ENCODE data around the gene KCNMA1.

DNA sequence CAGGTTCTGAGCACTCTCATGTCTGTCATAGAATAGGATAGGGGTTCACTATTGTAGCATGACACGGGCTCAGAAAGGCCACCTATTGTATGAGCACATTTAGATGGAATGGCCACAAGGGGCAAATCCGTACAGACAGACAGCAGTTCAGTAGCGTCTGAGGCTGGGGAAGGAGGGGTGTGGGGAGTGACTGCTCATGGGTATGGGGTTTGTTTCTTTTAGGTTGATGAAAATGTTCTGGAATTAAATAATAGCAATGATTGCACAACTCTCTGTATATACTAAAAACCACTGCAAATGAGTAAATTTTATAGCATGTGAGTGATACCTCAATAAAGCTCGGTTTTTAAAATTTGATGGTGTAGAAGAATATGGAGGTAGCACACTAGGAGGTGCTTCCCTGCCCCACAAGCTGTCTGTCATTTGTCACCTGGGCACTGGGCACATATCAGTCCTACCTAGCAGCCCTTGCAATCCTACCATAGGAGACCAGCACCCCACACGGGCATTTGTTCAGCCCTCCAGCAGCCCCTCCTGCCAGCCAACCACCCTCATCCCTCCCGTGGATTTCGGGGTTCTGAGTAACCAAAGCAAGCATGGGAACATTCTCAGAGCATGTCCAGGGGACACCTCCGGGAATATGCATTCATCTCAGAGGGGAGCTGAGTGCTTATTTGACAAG lies 35.2 kb downstream of the KCNMA1 start:
- TF ChIP-seq SMC3 (IDR thresholded peaks at IDR 0.05; ENCODE audit: low read depth, low read length) (no peak), TAF1 (IDR thresholded peaks at IDR 0.05; ENCODE audit: borderline replicate concordance, low read depth, low read length) (no peak), MAX (IDR thresholded peaks at IDR 0.05; ENCODE audit: low read depth) (no peak), POLR2AphosphoS5 (IDR thresholded peaks at IDR 0.05; ENCODE audit: low read depth, low read length) (no peak), YY1 (IDR thresholded peaks at IDR 0.05; ENCODE audit: low read depth) (no peak), RFX5 (IDR thresholded peaks at IDR 0.05; ENCODE audit: low read length) (no peak)
- TF ChIP-seq, protein P1, sequence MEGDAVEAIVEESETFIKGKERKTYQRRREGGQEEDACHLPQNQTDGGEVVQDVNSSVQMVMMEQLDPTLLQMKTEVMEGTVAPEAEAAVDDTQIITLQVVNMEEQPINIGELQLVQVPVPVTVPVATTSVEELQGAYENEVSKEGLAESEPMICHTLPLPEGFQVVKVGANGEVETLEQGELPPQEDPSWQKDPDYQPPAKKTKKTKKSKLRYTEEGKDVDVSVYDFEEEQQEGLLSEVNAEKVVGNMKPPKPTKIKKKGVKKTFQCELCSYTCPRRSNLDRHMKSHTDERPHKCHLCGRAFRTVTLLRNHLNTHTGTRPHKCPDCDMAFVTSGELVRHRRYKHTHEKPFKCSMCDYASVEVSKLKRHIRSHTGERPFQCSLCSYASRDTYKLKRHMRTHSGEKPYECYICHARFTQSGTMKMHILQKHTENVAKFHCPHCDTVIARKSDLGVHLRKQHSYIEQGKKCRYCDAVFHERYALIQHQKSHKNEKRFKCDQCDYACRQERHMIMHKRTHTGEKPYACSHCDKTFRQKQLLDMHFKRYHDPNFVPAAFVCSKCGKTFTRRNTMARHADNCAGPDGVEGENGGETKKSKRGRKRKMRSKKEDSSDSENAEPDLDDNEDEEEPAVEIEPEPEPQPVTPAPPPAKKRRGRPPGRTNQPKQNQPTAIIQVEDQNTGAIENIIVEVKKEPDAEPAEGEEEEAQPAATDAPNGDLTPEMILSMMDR (IDR thresholded peaks at IDR 0.05) = no peak

Measured in SK-N-SH (cell line).